ENCODE data around the gene PKD1. TPM values are rescaled to one million over a fixed set of nuclear protein-coding genes. Genes with fewer than 3 reads are reported as not detected.

Gene PKD1
- total RNA-seq, 1 donor from 2014 or later: 138 TPM

- no peak for DNase-seq
Measured at GRCh38 chr16:2170080-2170479, 34.4 kb upstream of the PKD1 start.

- DNase-seq: no peak
Measured at GRCh38 chr16:2167068-2167638, 31.5 kb upstream of the PKD1 start.

- no peak for DNase-seq
Measured at GRCh38 chr16:2166263-2167067, 30.8 kb upstream of the PKD1 start.

- no peak for DNase-seq
Measured at GRCh38 chr16:2165861-2166260, 30.2 kb upstream of the PKD1 start.

GRCh38 chr16:2163211-2163881 is 27.6 kb upstream of the PKD1 start:
- DNase-seq: peak; percentile 52

GRCh38 chr16:2162676-2163118 is 27.0 kb upstream of the PKD1 start:
- no peak for DNase-seq

GRCh38 chr16:2161911-2162310 is 26.2 kb upstream of the PKD1 start:
- no peak for DNase-seq

GRCh38 chr16:2160915-2161551 is 25.3 kb upstream of the PKD1 start:
- DNase-seq: peak; percentile 64

- DNase-seq: peak; percentile 84
Measured at GRCh38 chr16:2159175-2159838, 23.6 kb upstream of the PKD1 start.

GRCh38 chr16:2158262-2158638 is 22.6 kb upstream of the PKD1 start:
- no peak for DNase-seq

GRCh38 chr16:2157480-2158261 is 22.0 kb upstream of the PKD1 start:
- no peak for DNase-seq

GRCh38 chr16:2156849-2157224 is 21.1 kb upstream of the PKD1 start:
- DNase-seq: no peak

GRCh38 chr16:2155977-2156848 is 20.5 kb upstream of the PKD1 start:
- DNase-seq: peak; percentile 63

GRCh38 chr16:2155091-2155950 is 19.6 kb upstream of the PKD1 start, which contains the start of gene TRAF7:
Gene TRAF7 (plus strand): TSS chr16:2155782. CDS start chr16:2163921, 8,139 bp downstream.
- DNase-seq: peak; percentile 100

GRCh38 chr16:2154533-2155090 is 18.9 kb upstream of the PKD1 start:
- DNase-seq: peak; percentile 38

GRCh38 chr16:2152695-2153506 is 17.2 kb upstream of the PKD1 start:
- no peak for DNase-seq

GRCh38 chr16:2151188-2152091 is 15.7 kb upstream of the PKD1 start:
- DNase-seq: no peak

Data from tongue (tissue), 2 donors.